K562 treated with DMSO at 1 percent for 48 hours (cell line): ENCODE data around the gene GAGE12F. TPM values are rescaled to one million over a fixed set of nuclear protein-coding genes. Genes with fewer than 3 reads are reported as not detected.

Experiments used
- total RNA-seq: library from RNA; unstranded; fragments of 300-600 nt; gene quantifications from 2 replicates; pipeline ENCODE4 v1.2.3, GENCODE V29; 2022; ENCODE audit warnings: low replicate concordance; ENCODE audit errors: extremely low read depth

The GAGE12F gene, protein sequence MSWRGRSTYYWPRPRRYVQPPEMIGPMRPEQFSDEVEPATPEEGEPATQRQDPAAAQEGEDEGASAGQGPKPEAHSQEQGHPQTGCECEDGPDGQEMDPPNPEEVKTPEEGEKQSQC
- total RNA-seq = not detected in 2 replicates

DNA sequence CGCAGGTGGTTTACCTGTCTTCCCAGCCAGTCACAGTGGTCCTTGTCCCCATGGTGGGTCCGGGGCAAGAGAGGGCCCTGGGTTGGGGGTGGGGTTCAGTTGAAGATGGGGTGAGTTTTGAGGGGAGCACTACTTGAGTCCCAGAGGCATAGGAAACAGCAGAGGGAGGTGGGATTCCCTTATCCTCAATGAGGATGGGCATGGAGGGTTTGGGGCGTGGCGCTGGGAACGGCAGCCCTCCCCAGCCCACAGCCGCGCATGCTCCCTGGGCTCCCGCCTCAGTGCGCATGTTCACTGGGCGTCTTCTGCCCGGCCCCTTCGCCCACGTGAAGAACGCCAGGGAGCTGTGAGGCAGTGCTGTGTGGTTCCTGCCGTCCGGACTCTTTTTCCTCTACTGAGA is at the start of gene GAGE12F:
Gene GAGE12F (plus strand): TSS at position 301 of the 400 bp plus-strand sequence. CDS start 1,155 bp downstream, outside the sequence.

DNA sequence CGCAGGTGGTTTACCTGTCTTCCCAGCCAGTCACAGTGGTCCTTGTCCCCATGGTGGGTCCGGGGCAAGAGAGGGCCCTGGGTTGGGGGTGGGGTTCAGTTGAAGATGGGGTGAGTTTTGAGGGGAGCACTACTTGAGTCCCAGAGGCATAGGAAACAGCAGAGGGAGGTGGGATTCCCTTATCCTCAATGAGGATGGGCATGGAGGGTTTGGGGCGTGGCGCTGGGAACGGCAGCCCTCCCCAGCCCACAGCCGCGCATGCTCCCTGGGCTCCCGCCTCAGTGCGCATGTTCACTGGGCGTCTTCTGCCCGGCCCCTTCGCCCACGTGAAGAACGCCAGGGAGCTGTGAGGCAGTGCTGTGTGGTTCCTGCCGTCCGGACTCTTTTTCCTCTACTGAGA is 28.8 kb upstream of the GAGE12F start, which contains the start of gene GAGE12C:
Gene GAGE12C (plus strand): TSS at position 301 of the 400 bp plus-strand sequence. CDS start 1,155 bp downstream, outside the sequence.

DNA sequence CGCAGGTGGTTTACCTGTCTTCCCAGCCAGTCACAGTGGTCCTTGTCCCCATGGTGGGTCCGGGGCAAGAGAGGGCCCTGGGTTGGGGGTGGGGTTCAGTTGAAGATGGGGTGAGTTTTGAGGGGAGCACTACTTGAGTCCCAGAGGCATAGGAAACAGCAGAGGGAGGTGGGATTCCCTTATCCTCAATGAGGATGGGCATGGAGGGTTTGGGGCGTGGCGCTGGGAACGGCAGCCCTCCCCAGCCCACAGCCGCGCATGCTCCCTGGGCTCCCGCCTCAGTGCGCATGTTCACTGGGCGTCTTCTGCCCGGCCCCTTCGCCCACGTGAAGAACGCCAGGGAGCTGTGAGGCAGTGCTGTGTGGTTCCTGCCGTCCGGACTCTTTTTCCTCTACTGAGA is 19.2 kb upstream of the GAGE12F start, which contains the start of gene GAGE12D:
Gene GAGE12D (plus strand): TSS at position 301 of the 400 bp plus-strand sequence. CDS start 1,155 bp downstream, outside the sequence.

DNA sequence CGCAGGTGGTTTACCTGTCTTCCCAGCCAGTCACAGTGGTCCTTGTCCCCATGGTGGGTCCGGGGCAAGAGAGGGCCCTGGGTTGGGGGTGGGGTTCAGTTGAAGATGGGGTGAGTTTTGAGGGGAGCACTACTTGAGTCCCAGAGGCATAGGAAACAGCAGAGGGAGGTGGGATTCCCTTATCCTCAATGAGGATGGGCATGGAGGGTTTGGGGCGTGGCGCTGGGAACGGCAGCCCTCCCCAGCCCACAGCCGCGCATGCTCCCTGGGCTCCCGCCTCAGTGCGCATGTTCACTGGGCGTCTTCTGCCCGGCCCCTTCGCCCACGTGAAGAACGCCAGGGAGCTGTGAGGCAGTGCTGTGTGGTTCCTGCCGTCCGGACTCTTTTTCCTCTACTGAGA is 9.7 kb upstream of the GAGE12F start, which contains the start of gene GAGE12E:
Gene GAGE12E (plus strand): TSS at position 301 of the 400 bp plus-strand sequence. CDS start 1,155 bp downstream, outside the sequence.

DNA sequence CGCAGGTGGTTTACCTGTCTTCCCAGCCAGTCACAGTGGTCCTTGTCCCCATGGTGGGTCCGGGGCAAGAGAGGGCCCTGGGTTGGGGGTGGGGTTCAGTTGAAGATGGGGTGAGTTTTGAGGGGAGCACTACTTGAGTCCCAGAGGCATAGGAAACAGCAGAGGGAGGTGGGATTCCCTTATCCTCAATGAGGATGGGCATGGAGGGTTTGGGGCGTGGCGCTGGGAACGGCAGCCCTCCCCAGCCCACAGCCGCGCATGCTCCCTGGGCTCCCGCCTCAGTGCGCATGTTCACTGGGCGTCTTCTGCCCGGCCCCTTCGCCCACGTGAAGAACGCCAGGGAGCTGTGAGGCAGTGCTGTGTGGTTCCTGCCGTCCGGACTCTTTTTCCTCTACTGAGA is 9.5 kb downstream of the GAGE12F start, which contains the start of gene GAGE12G:
Gene GAGE12G (plus strand): TSS at position 301 of the 400 bp plus-strand sequence. CDS start 1,155 bp downstream, outside the sequence.

DNA sequence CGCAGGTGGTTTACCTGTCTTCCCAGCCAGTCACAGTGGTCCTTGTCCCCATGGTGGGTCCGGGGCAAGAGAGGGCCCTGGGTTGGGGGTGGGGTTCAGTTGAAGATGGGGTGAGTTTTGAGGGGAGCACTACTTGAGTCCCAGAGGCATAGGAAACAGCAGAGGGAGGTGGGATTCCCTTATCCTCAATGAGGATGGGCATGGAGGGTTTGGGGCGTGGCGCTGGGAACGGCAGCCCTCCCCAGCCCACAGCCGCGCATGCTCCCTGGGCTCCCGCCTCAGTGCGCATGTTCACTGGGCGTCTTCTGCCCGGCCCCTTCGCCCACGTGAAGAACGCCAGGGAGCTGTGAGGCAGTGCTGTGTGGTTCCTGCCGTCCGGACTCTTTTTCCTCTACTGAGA is 19.0 kb downstream of the GAGE12F start, which contains the start of gene GAGE12H:
Gene GAGE12H (plus strand): TSS at position 301 of the 400 bp plus-strand sequence. CDS start 1,155 bp downstream, outside the sequence.

DNA sequence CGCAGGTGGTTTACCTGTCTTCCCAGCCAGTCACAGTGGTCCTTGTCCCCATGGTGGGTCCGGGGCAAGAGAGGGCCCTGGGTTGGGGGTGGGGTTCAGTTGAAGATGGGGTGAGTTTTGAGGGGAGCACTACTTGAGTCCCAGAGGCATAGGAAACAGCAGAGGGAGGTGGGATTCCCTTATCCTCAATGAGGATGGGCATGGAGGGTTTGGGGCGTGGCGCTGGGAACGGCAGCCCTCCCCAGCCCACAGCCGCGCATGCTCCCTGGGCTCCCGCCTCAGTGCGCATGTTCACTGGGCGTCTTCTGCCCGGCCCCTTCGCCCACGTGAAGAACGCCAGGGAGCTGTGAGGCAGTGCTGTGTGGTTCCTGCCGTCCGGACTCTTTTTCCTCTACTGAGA is 28.6 kb downstream of the GAGE12F start, which contains the start of gene GAGE2A:
Gene GAGE2A (plus strand): TSS at position 301 of the 400 bp plus-strand sequence. CDS start 1,155 bp downstream, outside the sequence.

DNA sequence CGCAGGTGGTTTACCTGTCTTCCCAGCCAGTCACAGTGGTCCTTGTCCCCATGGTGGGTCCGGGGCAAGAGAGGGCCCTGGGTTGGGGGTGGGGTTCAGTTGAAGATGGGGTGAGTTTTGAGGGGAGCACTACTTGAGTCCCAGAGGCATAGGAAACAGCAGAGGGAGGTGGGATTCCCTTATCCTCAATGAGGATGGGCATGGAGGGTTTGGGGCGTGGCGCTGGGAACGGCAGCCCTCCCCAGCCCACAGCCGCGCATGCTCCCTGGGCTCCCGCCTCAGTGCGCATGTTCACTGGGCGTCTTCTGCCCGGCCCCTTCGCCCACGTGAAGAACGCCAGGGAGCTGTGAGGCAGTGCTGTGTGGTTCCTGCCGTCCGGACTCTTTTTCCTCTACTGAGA is 38.1 kb downstream of the GAGE12F start, which contains the start of gene GAGE1:
Gene GAGE1 (plus strand): TSS at position 301 of the 400 bp plus-strand sequence. CDS start 1,155 bp downstream, outside the sequence.

Other genes starting within 250 kb of the GAGE12F start
- gene GAGE12J, start 238.8 kb upstream of the GAGE12F start, total RNA-seq = not detected in 2 replicates
- gene GAGE13, start 229.3 kb upstream of the GAGE12F start, total RNA-seq = not detected in 2 replicates
- not detected in 2 replicates for gene GAGE12C, start 28.7 kb upstream of the GAGE12F start, total RNA-seq
- gene GAGE12D, start 19.1 kb upstream of the GAGE12F start, total RNA-seq = not detected in 2 replicates
- gene GAGE12E, start 9.6 kb upstream of the GAGE12F start, total RNA-seq = not detected in 2 replicates
- not detected in 2 replicates for gene GAGE12G, start 9.6 kb downstream of the GAGE12F start, total RNA-seq
- gene GAGE12H, start 19.1 kb downstream of the GAGE12F start, total RNA-seq = not detected in 2 replicates
- gene GAGE2A, start 28.7 kb downstream of the GAGE12F start, total RNA-seq = not detected in 2 replicates
- gene GAGE1, start 38.2 kb downstream of the GAGE12F start, total RNA-seq = not detected in 2 replicates
- not detected in 2 replicates for gene PAGE1, start 135.1 kb downstream of the GAGE12F start, total RNA-seq